ENCODE data around the gene PTPRT.

DNA sequence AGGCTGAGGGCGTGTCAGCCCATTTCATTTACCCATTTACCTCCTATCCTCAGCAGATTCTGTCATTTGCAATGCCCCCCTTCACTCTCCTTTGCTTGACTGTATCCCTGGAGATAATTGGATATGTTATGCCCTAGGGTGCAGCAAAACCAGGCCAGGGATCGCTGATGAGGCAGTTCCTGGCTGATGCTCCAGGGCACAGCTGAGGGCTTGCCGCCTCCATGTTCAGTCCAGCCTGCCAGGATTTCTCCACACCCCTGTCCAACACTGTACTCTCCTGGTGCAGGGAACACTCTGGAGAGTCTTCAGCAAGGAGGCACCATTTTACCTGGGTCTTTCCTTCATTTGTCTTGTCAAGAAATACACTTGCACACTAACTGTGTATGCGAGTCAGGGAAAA is 1039.5 kb downstream of the PTPRT start:
- TF ChIP-seq, protein P1, sequence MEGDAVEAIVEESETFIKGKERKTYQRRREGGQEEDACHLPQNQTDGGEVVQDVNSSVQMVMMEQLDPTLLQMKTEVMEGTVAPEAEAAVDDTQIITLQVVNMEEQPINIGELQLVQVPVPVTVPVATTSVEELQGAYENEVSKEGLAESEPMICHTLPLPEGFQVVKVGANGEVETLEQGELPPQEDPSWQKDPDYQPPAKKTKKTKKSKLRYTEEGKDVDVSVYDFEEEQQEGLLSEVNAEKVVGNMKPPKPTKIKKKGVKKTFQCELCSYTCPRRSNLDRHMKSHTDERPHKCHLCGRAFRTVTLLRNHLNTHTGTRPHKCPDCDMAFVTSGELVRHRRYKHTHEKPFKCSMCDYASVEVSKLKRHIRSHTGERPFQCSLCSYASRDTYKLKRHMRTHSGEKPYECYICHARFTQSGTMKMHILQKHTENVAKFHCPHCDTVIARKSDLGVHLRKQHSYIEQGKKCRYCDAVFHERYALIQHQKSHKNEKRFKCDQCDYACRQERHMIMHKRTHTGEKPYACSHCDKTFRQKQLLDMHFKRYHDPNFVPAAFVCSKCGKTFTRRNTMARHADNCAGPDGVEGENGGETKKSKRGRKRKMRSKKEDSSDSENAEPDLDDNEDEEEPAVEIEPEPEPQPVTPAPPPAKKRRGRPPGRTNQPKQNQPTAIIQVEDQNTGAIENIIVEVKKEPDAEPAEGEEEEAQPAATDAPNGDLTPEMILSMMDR (IDR thresholded peaks at IDR 0.05): no peak
- no peak for TF ChIP-seq POLR2A (IDR thresholded peaks at IDR 0.05)
